ENCODE results near the gene UBE2G2. TPM values are rescaled to one million over a fixed set of nuclear protein-coding genes. Genes with fewer than 3 reads are reported as not detected.
"Not testable (repeated sequence)": the region's sequence is repeated elsewhere in the genome, so short reads cannot be mapped to it uniquely, and the experiment has no call there.

Gene UBE2G2
- total RNA-seq, 4 donors from 2014 or later: 90.4 to 127 (median 95.3) TPM

- Histone ChIP-seq H3K4me3 (replicated peaks in 1 of 3) (no peak overlapping the region), H3K4me1 (peaks cover 0 to 15% of the 10 kb centered on the region in 2 donors), H3K36me3 (no peaks in the 10 kb centered on the region), H3K27me3 (no peaks in the 10 kb centered on the region), H3K9me3 (no peaks in the 10 kb centered on the region), H3K27ac (no peak overlapping the region)
- intact Hi-C loops (cut with DNase I): no loop called here
- DNase-seq: no peak
- TF ChIP-seq CTCF (IDR thresholded peaks at IDR 0.05) (no peak), POLR2A (IDR thresholded peaks at IDR 0.05) (no peak)
- WGBS, 2 donors: 74 to 83% methylated on average over 6 to 7 of the region's 8 CpGs
Observed at GRCh38 chr21:44835647-44835973, 34.0 kb upstream of the UBE2G2 start.

- WGBS, 2 donors: 89 to 91% methylated on average over 19 to 28 of the region's 29 CpGs
- peaks cover 0 to 15% of the 10 kb centered on the region in 2 donors for H3K4me1 ChIP-seq
- no peak overlapping the region for H3K27ac ChIP-seq
- no peaks in the 10 kb centered on the region for H3K36me3 ChIP-seq
- DNase-seq: no peak
- H3K27me3 ChIP-seq: no peaks in the 10 kb centered on the region
- no peaks in the 10 kb centered on the region for H3K9me3 ChIP-seq
- intact Hi-C loops (cut with DNase I): no loop called here
- TF ChIP-seq CTCF (IDR thresholded peaks at IDR 0.05) (no peak), POLR2A (IDR thresholded peaks at IDR 0.05) (no peak)
- H3K4me3 ChIP-seq (replicated peaks in 1 of 3): no peak overlapping the region
Observed at GRCh38 chr21:44834951-44835646, 33.5 kb upstream of the UBE2G2 start.

- TF ChIP-seq POLR2A (IDR thresholded peaks at IDR 0.05): no peak
- TF ChIP-seq CTCF (IDR thresholded peaks at IDR 0.05): no peak
- intact Hi-C loops (cut with DNase I): no loop called here
- DNase-seq: no peak
Observed at GRCh38 chr21:44834231-44834950, 32.8 kb upstream of the UBE2G2 start.

GRCh38 chr21:44833663-44834062, 32.0 kb upstream of the UBE2G2 start:
- DNase-seq: no peak
- Histone ChIP-seq H3K27me3 (no peaks in the 10 kb centered on the region), H3K9me3 (no peaks in the 10 kb centered on the region), H3K4me3 (replicated peaks in 1 of 3) (no peak overlapping the region), H3K36me3 (no peaks in the 10 kb centered on the region), H3K4me1 (peaks cover 0 to 15% of the 10 kb centered on the region in 2 donors), H3K27ac (no peak overlapping the region)
- TF ChIP-seq CTCF (IDR thresholded peaks at IDR 0.05) (no peak), POLR2A (IDR thresholded peaks at IDR 0.05) (no peak)
- WGBS, 2 donors: 85 to 91% methylated on average over 5 of the region's 5 CpGs
- intact Hi-C loops (cut with DNase I): no loop called here

More at GRCh38 chr21:44834231-44834950, 32.8 kb upstream of the UBE2G2 start:
- H3K27ac ChIP-seq: no peak overlapping the region
- H3K9me3 ChIP-seq: no peaks in the 10 kb centered on the region
- no peak overlapping the region for H3K4me3 ChIP-seq (replicated peaks in 1 of 3)
- H3K36me3 ChIP-seq: no peaks in the 10 kb centered on the region
- peaks cover 0 to 15% of the 10 kb centered on the region in 2 donors for H3K4me1 ChIP-seq
- no peaks in the 10 kb centered on the region for H3K27me3 ChIP-seq
- WGBS, 2 donors: 82 to 85% methylated on average over 25 to 26 of the region's 26 CpGs

GRCh38 chr21:44832516-44833255, 31.1 kb upstream of the UBE2G2 start:
- H3K4me3 ChIP-seq (replicated peaks in 1 of 3); H3K36me3 ChIP-seq; intact Hi-C loops (cut with DNase I); H3K27me3 ChIP-seq; H3K9me3 ChIP-seq; H3K27ac ChIP-seq: not testable (repeated sequence)
- peak; percentile 69 to 71 for DNase-seq
- WGBS, 2 donors: 55 to 59% methylated on average over 23 of the region's 23 CpGs
- peaks cover 0 to 15% of the 10 kb centered on the region in 2 donors for H3K4me1 ChIP-seq
